ENCODE measurements around the gene FXYD3.
"Not testable (repeated sequence)": the region's sequence is repeated elsewhere in the genome, so short reads cannot be mapped to it uniquely, and the experiment has no call there.

The FXYD3 gene

GRCh38 chr19:35125749-35126623 is 10.4 kb downstream of the FXYD3 start:
- no peak for DNase-seq (ENCODE audit: low read depth)

GRCh38 chr19:35126624-35126959 is 11.0 kb downstream of the FXYD3 start:
- no peak for DNase-seq (ENCODE audit: low read depth)

GRCh38 chr19:35127871-35128270 is 12.2 kb downstream of the FXYD3 start:
- no peak for DNase-seq (ENCODE audit: low read depth)

- no peak for DNase-seq (ENCODE audit: low read depth)
Measured at GRCh38 chr19:35128398-35129057, 12.9 kb downstream of the FXYD3 start.

- DNase-seq (ENCODE audit: low read depth): not testable (repeated sequence)
Measured at GRCh38 chr19:35129724-35130274, 14.2 kb downstream of the FXYD3 start.

GRCh38 chr19:35130761-35131720 is 15.4 kb downstream of the FXYD3 start:
- no peak for DNase-seq (ENCODE audit: low read depth)

GRCh38 chr19:35132254-35132653 is 16.6 kb downstream of the FXYD3 start:
- DNase-seq (ENCODE audit: low read depth): no peak

GRCh38 chr19:35133826-35134225 is 18.2 kb downstream of the FXYD3 start:
- DNase-seq (ENCODE audit: low read depth): no peak

GRCh38 chr19:35134601-35135242 is 19.1 kb downstream of the FXYD3 start, which contains the start of gene LGI4:
TSS of gene LGI4 (minus strand) at chr19:35135059. CDS start at chr19:35134680, 379 bp downstream.
- DNase-seq (ENCODE audit: low read depth): no peak

- DNase-seq (ENCODE audit: low read depth): peak; percentile 48
Measured at GRCh38 chr19:35135389-35135909, 19.8 kb downstream of the FXYD3 start.

- DNase-seq (ENCODE audit: low read depth): no peak
Measured at GRCh38 chr19:35136231-35136630, 20.6 kb downstream of the FXYD3 start.

GRCh38 chr19:35136977-35137702 is 21.5 kb downstream of the FXYD3 start:
- DNase-seq (ENCODE audit: low read depth): no peak

- DNase-seq (ENCODE audit: low read depth): no peak
Measured at GRCh38 chr19:35138305-35138892, 22.8 kb downstream of the FXYD3 start, which contains the start of gene FXYD1. TSS of gene FXYD1 (plus strand) at chr19:35138824. CDS start at chr19:35140080, 1,256 bp downstream.

GRCh38 chr19:35140207-35140961 is 24.8 kb downstream of the FXYD3 start:
- DNase-seq (ENCODE audit: low read depth): no peak

GRCh38 chr19:35140962-35141836 is 25.6 kb downstream of the FXYD3 start:
- DNase-seq (ENCODE audit: low read depth): peak; percentile 94

- no peak for DNase-seq (ENCODE audit: low read depth)
Measured at GRCh38 chr19:35141837-35142605, 26.4 kb downstream of the FXYD3 start.

- DNase-seq (ENCODE audit: low read depth): peak; percentile 56
Measured at GRCh38 chr19:35142606-35143230, 27.1 kb downstream of the FXYD3 start.

Measured in activated T-cell treated with anti-CD3 and anti-CD28 coated beads for 24 hours (primary cell).